HG03342 (cell line): ENCODE measurements around the gene ITGB6.
"Not testable (repeated sequence)": the region's sequence is repeated elsewhere in the genome, so short reads cannot be mapped to it uniquely, and the experiment has no call there.

ENCODE experiments used
- ATAC-seq: cut with Tn5 transposase; IDR thresholded peaks from one replicate; pipeline ENCODE4 v1.9.1; 2021; ENCODE audit warnings: mild to moderate bottlenecking, moderate library complexity; ENCODE audit not compliant: unreplicated experiment

The ITGB6 gene

GRCh38 chr2:160194946-160195345 is 5.1 kb downstream of the ITGB6 start:
- no peak for ATAC-seq

GRCh38 chr2:160194351-160194750 is 5.7 kb downstream of the ITGB6 start:
- no peak for ATAC-seq

- not testable (repeated sequence) for ATAC-seq
Observed at GRCh38 chr2:160181146-160181836, 18.8 kb downstream of the ITGB6 start.

- not testable (repeated sequence) for ATAC-seq
Observed at GRCh38 chr2:160180690-160181089, 19.4 kb downstream of the ITGB6 start.

- no peak for ATAC-seq
Observed at GRCh38 chr2:160180172-160180571, 19.9 kb downstream of the ITGB6 start.

- ATAC-seq = no peak
Observed at GRCh38 chr2:160175169-160176134, 24.6 kb downstream of the ITGB6 start.

- ATAC-seq = no peak
Observed at GRCh38 chr2:160174322-160174721, 25.8 kb downstream of the ITGB6 start.

GRCh38 chr2:160169988-160170387 is 30.1 kb downstream of the ITGB6 start:
- no peak for ATAC-seq

- ATAC-seq = no peak
Observed at GRCh38 chr2:160169471-160169870, 30.6 kb downstream of the ITGB6 start.

GRCh38 chr2:160168878-160169277 is 31.2 kb downstream of the ITGB6 start:
- no peak for ATAC-seq

GRCh38 chr2:160167089-160167740 is 32.9 kb downstream of the ITGB6 start:
- no peak for ATAC-seq

- ATAC-seq = no peak
Observed at GRCh38 chr2:160165996-160166395, 34.1 kb downstream of the ITGB6 start.

- no peak for ATAC-seq
Observed at GRCh38 chr2:160165081-160165480, 35.0 kb downstream of the ITGB6 start.

- no peak for ATAC-seq
Observed at GRCh38 chr2:160157861-160158829, 41.9 kb downstream of the ITGB6 start.

GRCh38 chr2:160156665-160157064 is 43.4 kb downstream of the ITGB6 start:
- no peak for ATAC-seq

GRCh38 chr2:160156100-160156499 is 44.0 kb downstream of the ITGB6 start:
- no peak for ATAC-seq

GRCh38 chr2:160148419-160148818 is 51.7 kb downstream of the ITGB6 start:
- ATAC-seq = not testable (repeated sequence)

- ATAC-seq = no peak
Observed at GRCh38 chr2:160145471-160145870, 54.6 kb downstream of the ITGB6 start.

GRCh38 chr2:160144280-160144990 is 55.6 kb downstream of the ITGB6 start:
- ATAC-seq = no peak

- no peak for ATAC-seq
Observed at GRCh38 chr2:160142472-160142871, 57.6 kb downstream of the ITGB6 start.
